Esophagus squamous epithelium (tissue), 5 donors: ENCODE results near the gene LHX4. TPM values are rescaled to one million over a fixed set of nuclear protein-coding genes. Genes with fewer than 3 reads are reported as not detected.
A peak's percentile ranks its signal among the peaks of the same experiment; 100 is the strongest.

Experiments used
- DNase-seq: peaks from one replicate; lab custom pipeline; 2025; lab: John Stamatoyannopoulos, UW
- H3K27ac ChIP-seq, 4 donors: fragments of 200-600 bp; sonication (generic); one replicate each; pipeline ENCODE4 v1.5.1; 2016 to 2019; ENCODE audit warnings: mild to moderate bottlenecking in 1 of 4
- H3K27me3 ChIP-seq, 4 donors: fragments of 200-600 bp; sonication (generic); 1 replicate in 3 of 4; 2 replicates in 1 of 4; pipeline versions ENCODE4 v1.5.1 to v1.6.0; 2017 to 2021; ENCODE audit warnings: antibody characterized with exemption in 1 of 4
- H3K36me3 ChIP-seq, 3 donors: fragments of 200-600 bp; sonication (generic); one replicate each; pipeline ENCODE4 v1.5.1; 2016 to 2019
- H3K4me1 ChIP-seq, 3 donors: fragments of 200-600 bp; sonication (generic); one replicate each; pipeline ENCODE4 v1.5.1; 2017 to 2019
- H3K4me3 ChIP-seq, 4 donors: fragments of 200-600 bp; sonication (generic); 1 replicate in 3 of 4; 2 replicates in 1 of 4; pipeline ENCODE4 v1.5.1; 2016 to 2019; ENCODE audit warnings: mild to moderate bottlenecking in 2 of 4, moderate library complexity in 1 of 4
- H3K9me3 ChIP-seq, 3 donors: fragments of 200-600 bp; sonication (generic); one replicate each; pipeline ENCODE4 v1.5.1; 2016 to 2019
- POLR2A ChIP-seq, 4 donors: fragments of 450-650 bp; IDR thresholded peaks; one replicate each; pipeline ENCODE4 v1.6.1; 2017; ENCODE audit warnings: antibody characterized with exemption in 4 of 4, mild to moderate bottlenecking in 4 of 4, moderate library complexity in 3 of 4
- WGBS, 2 donors: methylation state at CpG; one replicate each; pipeline ENCODE4 v1.1.5; 2018; 5-methylcytosine and 5-hydroxymethylcytosine counted together
- intact Hi-C: fragments of 100-400 bp; cut with DNase I; formaldehyde crosslinking; loops from one replicate; pipeline ENCODE4 v1.15.0; 2022
- total RNA-seq, 4 donors: library from RNA; depleted of rRNA; stranded (reverse); fragments of >200 nt; gene quantifications; one replicate each; pipeline ENCODE4 v1.1.0, GENCODE V29; 2016
- TF ChIP-seq, protein P1 (sequence below), 6 experiments: fragments of 450-650 bp in 4 of 6; fragments of 200-600 bp in 2 of 6; sonication (generic) in 2 of 6; IDR thresholded peaks; one replicate each; pipeline ENCODE4 v1.5.1; 2016 to 2019; ENCODE audit warnings: antibody characterized with exemption in 6 of 6, mild to moderate bottlenecking in 4 of 6, moderate library complexity in 4 of 6
- donor health status: DM: yes; HTN: yes; CAD: no.

The LHX4 gene
- total RNA-seq, 4 donors from 2014 or later: 0.18 to 0.38 TPM; not detected in 2

DNA sequence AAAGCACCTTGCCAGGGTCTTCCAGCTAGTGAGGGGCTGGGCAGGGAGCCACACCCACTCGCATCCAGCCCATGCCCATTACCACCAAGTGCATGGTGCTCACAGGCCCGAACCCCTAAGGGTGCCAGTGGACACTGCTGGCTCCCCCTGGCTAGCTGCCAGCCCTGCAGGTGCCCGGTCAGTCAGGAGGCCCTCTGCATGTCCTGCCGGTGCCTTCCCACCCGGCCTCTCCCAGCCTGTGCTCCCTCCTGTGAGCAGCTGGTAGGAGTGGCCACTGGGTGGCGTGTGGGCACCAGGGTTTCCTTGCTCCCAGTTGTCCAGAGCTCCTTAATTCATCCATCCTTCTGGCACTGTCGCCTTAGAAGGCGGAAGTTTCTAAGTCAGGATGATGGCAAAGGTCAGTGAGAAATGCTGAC lies 42.0 kb upstream of the LHX4 start:
- intact Hi-C loops: loop anchor here (10.0 kb wide), 2 partner anchors 297 to 323 kb away; no protein-coding TSS in a partner anchor
- Histone ChIP-seq H3K36me3 (peaks cover 5 to 100% (median 26%) of the 10 kb centered on the region in 3 donors), H3K9me3 (no peaks in the 10 kb centered on the region), H3K4me3 (no peak overlapping the region), H3K27me3 (no peaks in the 10 kb centered on the region), H3K4me1 (no peaks in the 10 kb centered on the region), H3K27ac (no peak overlapping the region)
- WGBS, 2 donors: 50 to 80% methylated on average over 2 of the region's 8 CpGs
- no peak for DNase-seq
- TF ChIP-seq, protein P1, sequence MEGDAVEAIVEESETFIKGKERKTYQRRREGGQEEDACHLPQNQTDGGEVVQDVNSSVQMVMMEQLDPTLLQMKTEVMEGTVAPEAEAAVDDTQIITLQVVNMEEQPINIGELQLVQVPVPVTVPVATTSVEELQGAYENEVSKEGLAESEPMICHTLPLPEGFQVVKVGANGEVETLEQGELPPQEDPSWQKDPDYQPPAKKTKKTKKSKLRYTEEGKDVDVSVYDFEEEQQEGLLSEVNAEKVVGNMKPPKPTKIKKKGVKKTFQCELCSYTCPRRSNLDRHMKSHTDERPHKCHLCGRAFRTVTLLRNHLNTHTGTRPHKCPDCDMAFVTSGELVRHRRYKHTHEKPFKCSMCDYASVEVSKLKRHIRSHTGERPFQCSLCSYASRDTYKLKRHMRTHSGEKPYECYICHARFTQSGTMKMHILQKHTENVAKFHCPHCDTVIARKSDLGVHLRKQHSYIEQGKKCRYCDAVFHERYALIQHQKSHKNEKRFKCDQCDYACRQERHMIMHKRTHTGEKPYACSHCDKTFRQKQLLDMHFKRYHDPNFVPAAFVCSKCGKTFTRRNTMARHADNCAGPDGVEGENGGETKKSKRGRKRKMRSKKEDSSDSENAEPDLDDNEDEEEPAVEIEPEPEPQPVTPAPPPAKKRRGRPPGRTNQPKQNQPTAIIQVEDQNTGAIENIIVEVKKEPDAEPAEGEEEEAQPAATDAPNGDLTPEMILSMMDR (IDR thresholded peaks at IDR 0.05): peak in 5 of 6 experiments; percentile 44 to 70 (median 50)
- TF ChIP-seq POLR2A (IDR thresholded peaks at IDR 0.05): no peak

DNA sequence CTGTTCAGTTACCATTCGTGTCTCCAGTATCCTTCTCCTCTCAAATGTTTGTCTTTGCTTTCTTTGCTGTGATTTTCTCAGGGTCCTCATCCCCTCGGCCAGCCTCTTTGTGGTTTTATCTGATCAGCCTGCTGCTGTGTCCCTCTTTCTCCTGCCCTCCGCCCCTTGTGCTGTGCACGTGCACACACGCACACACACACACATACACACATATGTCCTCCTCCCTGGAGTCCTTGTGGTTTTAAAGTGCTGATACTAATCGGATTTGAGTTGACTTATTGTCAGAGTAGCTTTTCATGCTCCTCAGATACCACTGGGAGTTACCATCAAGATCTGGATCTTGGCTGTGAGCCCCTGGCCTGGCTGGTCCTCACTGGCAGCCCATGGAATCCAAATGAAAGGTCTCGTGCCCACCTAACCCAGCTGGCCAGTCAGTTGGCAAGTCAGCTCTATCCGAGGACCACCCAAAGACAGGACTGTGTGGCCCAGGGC lies 41.3 kb upstream of the LHX4 start:
- Histone ChIP-seq H3K4me1 (no peaks in the 10 kb centered on the region), H3K36me3 (peaks cover 5 to 100% (median 26%) of the 10 kb centered on the region in 3 donors), H3K27me3 (no peaks in the 10 kb centered on the region), H3K9me3 (no peaks in the 10 kb centered on the region), H3K4me3 (no peak overlapping the region), H3K27ac (no peak overlapping the region)
- WGBS, 2 donors: 86 to 88% methylated on average over 6 to 8 of the region's 8 CpGs
- intact Hi-C loops: loop anchor here (10.0 kb wide), 2 partner anchors 296 to 324 kb away; no protein-coding TSS in a partner anchor
- no peak for DNase-seq
- TF ChIP-seq POLR2A (IDR thresholded peaks at IDR 0.05): no peak
- TF ChIP-seq, protein P1 (IDR thresholded peaks at IDR 0.05): no peak

DNA sequence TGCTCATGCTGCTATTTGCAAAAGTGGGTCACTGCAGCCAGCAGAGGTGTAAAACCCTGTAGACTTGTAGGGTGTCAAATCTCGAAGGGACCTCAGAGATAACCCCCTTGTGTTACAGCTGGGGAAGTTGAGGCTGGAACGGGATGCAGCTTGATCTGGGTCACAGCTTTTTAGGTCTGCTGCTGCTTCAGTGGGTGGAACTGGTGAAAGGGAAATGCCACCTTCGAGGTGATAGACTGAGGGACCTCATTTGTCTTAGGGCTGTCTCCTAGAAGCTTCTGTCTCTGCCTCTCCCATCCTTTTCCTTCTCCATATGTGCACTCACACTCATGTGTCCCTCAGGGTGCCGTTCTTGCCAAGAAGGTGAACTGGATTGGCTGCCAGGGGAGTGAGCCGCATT lies 40.0 kb upstream of the LHX4 start:
- no peak overlapping the region for H3K4me3 ChIP-seq
- no peaks in the 10 kb centered on the region for H3K4me1 ChIP-seq
- no peak for TF ChIP-seq POLR2A (IDR thresholded peaks at IDR 0.05)
- TF ChIP-seq, protein P1 (IDR thresholded peaks at IDR 0.05): no peak
- 77 to 82% methylated on average over 3 of the region's 5 CpGs for WGBS, 2 donors
- intact Hi-C loops: no loop called here
- H3K27me3 ChIP-seq: no peaks in the 10 kb centered on the region
- no peak overlapping the region for H3K27ac ChIP-seq
- H3K9me3 ChIP-seq: no peaks in the 10 kb centered on the region
- no peak for DNase-seq
- H3K36me3 ChIP-seq: peaks cover 11 to 100% (median 25%) of the 10 kb centered on the region in 3 donors

DNA sequence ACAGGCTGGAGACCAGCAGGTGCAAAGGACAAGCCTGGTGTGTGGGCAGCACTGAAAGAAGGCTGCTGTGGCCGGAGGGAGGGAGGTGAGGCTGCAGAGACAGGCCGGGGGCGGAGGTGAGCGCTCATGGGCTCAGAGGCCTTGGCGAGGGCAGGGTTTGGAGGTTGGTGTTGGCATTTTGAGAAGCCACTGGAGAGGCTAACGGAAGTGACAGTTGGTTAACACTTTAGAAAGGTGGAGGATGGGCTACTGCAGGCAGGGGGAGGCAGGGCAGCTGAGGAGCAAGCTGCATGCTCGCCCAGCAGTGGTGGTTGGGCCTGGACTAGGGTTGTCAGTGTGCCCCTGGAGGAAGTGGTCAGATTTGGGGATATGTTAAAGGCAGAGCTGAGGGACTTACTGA lies 37.9 kb upstream of the LHX4 start:
- H3K27ac ChIP-seq: no peak overlapping the region
- peaks cover 0 to 4% (median 0%) of the 10 kb centered on the region in 3 donors for H3K4me1 ChIP-seq
- no peaks in the 10 kb centered on the region for H3K27me3 ChIP-seq
- 81 to 87% methylated on average over 7 of the region's 7 CpGs for whole genome bisulfite sequencing, 2 donors
- intact Hi-C loops: no loop called here
- peaks cover 11 to 100% (median 17%) of the 10 kb centered on the region in 3 donors for H3K36me3 ChIP-seq
- no peak for DNase-seq
- no peak overlapping the region for H3K4me3 ChIP-seq
- no peaks in the 10 kb centered on the region for H3K9me3 ChIP-seq
- TF ChIP-seq POLR2A (IDR thresholded peaks at IDR 0.05): no peak
- TF ChIP-seq, protein P1 (IDR thresholded peaks at IDR 0.05): no peak

DNA sequence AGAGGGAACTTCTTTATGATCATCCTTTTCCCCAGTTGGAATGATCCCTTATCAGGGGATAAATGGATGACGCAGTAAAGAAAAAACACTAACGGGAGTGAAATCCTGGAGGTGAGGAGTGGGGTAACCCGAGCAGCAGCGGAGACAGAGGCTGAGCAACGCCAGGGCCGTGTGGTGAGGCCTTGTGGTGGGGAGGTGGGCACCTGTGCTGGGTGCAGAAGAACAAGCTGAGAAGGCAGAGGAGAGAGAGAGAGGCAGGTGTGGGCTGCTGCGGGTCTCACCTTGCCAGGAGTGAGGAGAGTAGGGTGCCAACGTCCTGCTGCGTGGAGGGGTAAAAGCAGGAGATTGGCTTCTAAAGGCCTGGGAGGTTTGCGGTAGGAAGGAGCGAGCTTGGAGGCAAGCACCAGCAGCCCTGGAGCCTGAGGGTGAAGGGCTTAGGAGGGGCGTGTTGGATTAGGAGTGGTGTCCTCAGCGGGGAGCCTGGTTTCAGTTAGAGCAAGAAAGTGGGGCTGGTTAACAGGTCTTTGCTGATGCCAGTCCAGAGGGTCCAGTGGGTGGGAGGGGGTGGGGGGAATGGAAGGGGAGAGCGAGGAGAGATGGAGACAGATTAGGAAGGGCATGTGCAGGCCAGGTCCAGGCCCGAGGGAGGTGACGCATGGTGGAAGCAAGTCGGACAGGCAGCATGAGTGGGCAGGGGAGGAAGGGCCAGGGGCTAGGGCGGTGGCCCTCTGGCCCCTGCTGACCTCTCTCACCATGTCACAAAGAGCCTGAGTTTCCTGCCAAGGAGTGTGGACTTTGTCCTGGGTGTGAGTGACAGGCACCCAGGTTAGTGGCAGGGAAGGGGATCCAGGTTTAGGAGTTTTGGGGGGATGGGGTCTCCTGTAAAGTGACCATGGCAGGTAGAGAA lies 36.7 kb upstream of the LHX4 start:
- intact Hi-C loops: no loop called here

More for the DNA sequence above, 36.7 kb upstream of the LHX4 start:
- peaks cover 11 to 100% (median 17%) of the 10 kb centered on the region in 3 donors for H3K36me3 ChIP-seq
- no peaks in the 10 kb centered on the region for H3K27me3 ChIP-seq
- no peaks in the 10 kb centered on the region for H3K9me3 ChIP-seq
- DNase-seq: no peak
- peaks cover 0 to 16% (median 0%) of the 10 kb centered on the region in 3 donors for H3K4me1 ChIP-seq
- TF ChIP-seq, protein P1 (IDR thresholded peaks at IDR 0.05): no peak
- TF ChIP-seq POLR2A (IDR thresholded peaks at IDR 0.05): no peak
- H3K27ac ChIP-seq: no peak overlapping the region
- 77 to 81% methylated on average over 17 to 18 of the region's 18 CpGs for WGBS, 2 donors
- no peak overlapping the region for H3K4me3 ChIP-seq
